Measurements from ENCODE around the gene TSPAN18. TPM values are rescaled to one million over a fixed set of nuclear protein-coding genes. Genes with fewer than 3 reads are reported as not detected.

Gene TSPAN18
- total RNA-seq, 4 donors from 2014 or later = 6.7 to 13.1 (median 7.9) TPM

DNA sequence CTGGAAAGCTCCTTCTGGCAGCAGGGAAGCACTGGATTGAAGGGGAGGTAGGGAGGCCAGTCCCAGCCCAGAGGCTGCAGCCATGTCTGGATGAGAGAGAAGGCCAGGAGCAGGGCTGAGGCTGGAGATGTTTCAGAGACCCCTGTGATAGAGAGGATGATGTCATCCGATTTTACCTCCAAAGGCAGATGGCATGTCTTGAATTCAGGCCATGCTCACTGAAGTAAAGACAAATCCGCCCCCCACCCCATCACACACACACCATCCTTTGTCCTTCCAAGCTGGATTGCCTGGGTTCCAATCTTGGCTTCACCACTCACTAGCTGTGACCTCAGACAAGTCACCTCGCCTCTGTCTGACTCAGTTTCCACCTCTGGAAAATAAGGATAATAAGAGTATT is 176.8 kb downstream of the TSPAN18 start:
- no peak for DNase-seq (ENCODE audit: low spot score in 2 of 2)
- H3K36me3 ChIP-seq = peaks cover 0 to 6% (median 0%) of the 10 kb centered on the region in 3 donors
- 92% methylated on average over 3 of the region's 3 CpGs for WGBS, 2 donors
- peaks cover 0 to 7% (median 0%) of the 10 kb centered on the region in 4 donors for H3K9me3 ChIP-seq
- H3K27ac ChIP-seq = no peak overlapping the region
- H3K27me3 ChIP-seq = no peaks in the 10 kb centered on the region
- no peak overlapping the region for H3K4me3 ChIP-seq
- no peaks in the 10 kb centered on the region for H3K4me1 ChIP-seq
- no peak for TF ChIP-seq POLR2A (IDR thresholded peaks at IDR 0.05)
- no peak for TF ChIP-seq EP300 (IDR thresholded peaks at IDR 0.05)
- TF ChIP-seq, protein P1, sequence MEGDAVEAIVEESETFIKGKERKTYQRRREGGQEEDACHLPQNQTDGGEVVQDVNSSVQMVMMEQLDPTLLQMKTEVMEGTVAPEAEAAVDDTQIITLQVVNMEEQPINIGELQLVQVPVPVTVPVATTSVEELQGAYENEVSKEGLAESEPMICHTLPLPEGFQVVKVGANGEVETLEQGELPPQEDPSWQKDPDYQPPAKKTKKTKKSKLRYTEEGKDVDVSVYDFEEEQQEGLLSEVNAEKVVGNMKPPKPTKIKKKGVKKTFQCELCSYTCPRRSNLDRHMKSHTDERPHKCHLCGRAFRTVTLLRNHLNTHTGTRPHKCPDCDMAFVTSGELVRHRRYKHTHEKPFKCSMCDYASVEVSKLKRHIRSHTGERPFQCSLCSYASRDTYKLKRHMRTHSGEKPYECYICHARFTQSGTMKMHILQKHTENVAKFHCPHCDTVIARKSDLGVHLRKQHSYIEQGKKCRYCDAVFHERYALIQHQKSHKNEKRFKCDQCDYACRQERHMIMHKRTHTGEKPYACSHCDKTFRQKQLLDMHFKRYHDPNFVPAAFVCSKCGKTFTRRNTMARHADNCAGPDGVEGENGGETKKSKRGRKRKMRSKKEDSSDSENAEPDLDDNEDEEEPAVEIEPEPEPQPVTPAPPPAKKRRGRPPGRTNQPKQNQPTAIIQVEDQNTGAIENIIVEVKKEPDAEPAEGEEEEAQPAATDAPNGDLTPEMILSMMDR (IDR thresholded peaks at IDR 0.05) = no peak

- TF ChIP-seq, protein P1 (IDR thresholded peaks at IDR 0.05) = no peak
- TF ChIP-seq POLR2A (IDR thresholded peaks at IDR 0.05) (no peak), EP300 (IDR thresholded peaks at IDR 0.05) (no peak)
- 78 to 82% methylated on average over 11 to 12 of the region's 12 CpGs for WGBS, 2 donors
- DNase-seq (ENCODE audit: low spot score in 2 of 2) = no peak
These were observed 177.7 kb downstream of the TSPAN18 start for GRCh38 chr11:44904261-44905020.

DNA sequence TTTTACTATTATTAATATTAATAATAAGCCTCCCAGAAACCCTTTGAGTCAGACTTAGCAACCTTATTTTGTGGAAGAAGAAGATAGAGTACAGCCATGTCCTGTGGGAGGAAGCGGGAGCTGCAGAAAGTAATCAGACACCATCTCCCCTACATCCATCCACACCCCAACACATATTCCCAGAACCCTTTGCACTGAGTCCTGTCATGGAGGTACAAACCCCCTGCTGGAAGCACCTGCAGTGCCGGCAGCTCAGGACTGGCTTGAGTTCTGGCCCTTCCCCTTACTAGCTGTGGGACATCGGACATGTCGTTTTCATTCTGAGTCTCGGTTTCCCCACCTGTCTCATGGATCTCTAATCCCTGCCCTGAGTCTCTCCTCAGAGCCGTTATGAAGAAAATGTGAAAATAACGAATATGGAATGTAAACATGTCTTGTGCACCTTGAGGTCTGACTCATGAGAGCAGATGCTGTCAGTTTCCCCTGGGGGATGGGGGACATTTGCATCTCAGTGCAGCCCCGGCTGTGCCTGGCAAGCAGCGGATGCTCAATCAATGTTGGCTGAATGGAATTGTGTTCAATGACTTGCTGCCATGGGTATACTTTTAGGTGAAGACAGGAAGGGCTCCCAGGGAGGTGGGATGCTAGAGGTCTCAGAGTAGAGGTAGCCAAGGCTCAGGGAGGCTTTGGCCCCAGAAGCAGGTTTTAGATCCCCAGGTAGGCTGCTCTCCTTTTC is 178.5 kb downstream of the TSPAN18 start:
- Histone ChIP-seq H3K9me3 (no peaks in the 10 kb centered on the region), H3K4me1 (peaks cover 0 to 7% (median 0%) of the 10 kb centered on the region in 4 donors), H3K27me3 (no peaks in the 10 kb centered on the region), H3K27ac (no peak overlapping the region), H3K4me3 (no peak overlapping the region), H3K36me3 (no peaks in the 10 kb centered on the region)
- 82 to 87% methylated on average over 9 of the region's 9 CpGs for WGBS, 2 donors
- TF ChIP-seq EP300 (IDR thresholded peaks at IDR 0.05) (no peak), POLR2A (IDR thresholded peaks at IDR 0.05) (no peak)
- TF ChIP-seq, protein P1 (IDR thresholded peaks at IDR 0.05) = no peak
- DNase-seq (ENCODE audit: low spot score in 2 of 2) = no peak

More at GRCh38 chr11:44904261-44905020, 177.7 kb downstream of the TSPAN18 start:
- no peaks in the 10 kb centered on the region for H3K36me3 ChIP-seq
- no peak overlapping the region for H3K27ac ChIP-seq
- H3K4me1 ChIP-seq = peaks cover 0 to 5% (median 0%) of the 10 kb centered on the region in 4 donors
- H3K9me3 ChIP-seq = no peaks in the 10 kb centered on the region
- H3K27me3 ChIP-seq = no peaks in the 10 kb centered on the region
- no peak overlapping the region for H3K4me3 ChIP-seq

DNA sequence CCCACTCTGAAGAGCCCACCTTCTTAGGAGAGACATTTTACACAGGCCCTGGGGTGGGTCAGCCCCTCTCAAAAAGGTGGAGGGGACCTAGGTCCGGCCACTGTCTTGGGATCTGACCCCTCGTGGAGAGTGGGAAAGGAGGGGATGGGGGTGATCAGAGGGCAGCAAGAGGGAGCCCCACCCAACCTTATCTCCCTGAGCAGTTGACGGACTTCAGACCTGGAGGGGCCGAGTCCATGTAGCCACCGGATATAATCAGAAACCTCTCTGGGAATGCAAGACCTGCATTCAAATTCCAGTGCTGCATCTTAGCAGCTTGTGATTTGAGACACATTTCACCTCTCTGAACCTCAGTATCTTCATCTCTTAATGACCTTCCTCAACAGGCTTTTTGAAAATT is 179.9 kb downstream of the TSPAN18 start:
- Histone ChIP-seq H3K27me3 (no peaks in the 10 kb centered on the region), H3K9me3 (no peaks in the 10 kb centered on the region), H3K27ac (no peak overlapping the region), H3K36me3 (no peaks in the 10 kb centered on the region), H3K4me1 (peaks cover 0 to 19% (median 4%) of the 10 kb centered on the region in 4 donors), H3K4me3 (no peak overlapping the region)
- TF ChIP-seq EP300 (IDR thresholded peaks at IDR 0.05) (no peak), POLR2A (IDR thresholded peaks at IDR 0.05) (no peak)
- TF ChIP-seq, protein P1 (IDR thresholded peaks at IDR 0.05) = no peak
- 54 to 71% methylated on average over 5 of the region's 5 CpGs for WGBS, 2 donors
- DNase-seq (ENCODE audit: low spot score in 2 of 2) = no peak

GRCh38 chr11:44909557-44909956 is 182.8 kb downstream of the TSPAN18 start:
- no peaks in the 10 kb centered on the region for H3K27me3 ChIP-seq
- no peak overlapping the region for H3K27ac ChIP-seq
- WGBS, 2 donors = 80 to 82% methylated on average over 14 of the region's 14 CpGs

More at GRCh38 chr11:44909557-44909956, 182.8 kb downstream of the TSPAN18 start:
- peaks cover 0 to 29% (median 6%) of the 10 kb centered on the region in 4 donors for H3K4me1 ChIP-seq
- TF ChIP-seq EP300 (IDR thresholded peaks at IDR 0.05) (no peak), POLR2A (IDR thresholded peaks at IDR 0.05) (no peak)
- TF ChIP-seq, protein P1 (IDR thresholded peaks at IDR 0.05) = no peak
- DNase-seq (ENCODE audit: low spot score in 2 of 2) = no peak
- no peaks in the 10 kb centered on the region for H3K9me3 ChIP-seq
- no peak overlapping the region for H3K4me3 ChIP-seq
- H3K36me3 ChIP-seq = no peaks in the 10 kb centered on the region

Measured in tibial nerve (tissue), 4 donors.